Adrenal gland (tissue), 5 donors: Measurements from ENCODE around the gene AFF1.

Source experiments
- CTCF ChIP-seq, 6 experiments: fragments of 450-650 bp in 4 of 6; fragments of 200-600 bp in 2 of 6; sonication (generic) in 1 of 6; IDR thresholded peaks; 1 replicate in 5 of 6; 2 replicates in 1 of 6; pipeline versions ENCODE4 v1.5.1 to v1.8.0; 2016 to 2021; ENCODE audit warnings: antibody characterized with exemption in 6 of 6, mild to moderate bottlenecking in 2 of 6, moderate library complexity in 1 of 6
- POLR2A ChIP-seq, 2 donors: fragments of 450-650 bp; IDR thresholded peaks; one replicate each; pipeline ENCODE4 v1.6.1; 2017; ENCODE audit warnings: antibody characterized with exemption in 2 of 2, mild to moderate bottlenecking in 2 of 2, moderate library complexity in 1 of 2
- donor health status: DM: no; HTN: no; CAD: no.

- TF ChIP-seq CTCF (IDR thresholded peaks at IDR 0.05) = no peak
- TF ChIP-seq POLR2A (IDR thresholded peaks at IDR 0.05) = no peak
These were observed 42.9 kb downstream of the AFF1 start for GRCh38 chr4:86977621-86978184.
